Glutamatergic neuron (in vitro differentiated cells): ENCODE results near the gene LRRC74A. TPM values are rescaled to one million over a fixed set of nuclear protein-coding genes. Genes with fewer than 3 reads are reported as not detected.
A peak's percentile ranks its signal among the peaks of the same experiment; 100 is the strongest.

Source experiments
- DNase-seq: peaks from one replicate; pipeline ENCODE4 v3.0.0; 2022
- H3K27ac Mint-ChIP-seq: one replicate; pipeline ENCODE4 v1.8.0; 2020; ENCODE audit warnings: mild to moderate bottlenecking, mixed read lengths, inconsistent platforms; ENCODE audit not compliant: unreplicated experiment
- H3K27me3 Mint-ChIP-seq: one replicate; pipeline ENCODE4 v1.8.0; 2020; ENCODE audit warnings: mild to moderate bottlenecking, moderate library complexity, mixed read lengths, inconsistent platforms; ENCODE audit not compliant: unreplicated experiment
- H3K36me3 Mint-ChIP-seq: one replicate; pipeline ENCODE4 v1.8.0; 2020; ENCODE audit warnings: mild to moderate bottlenecking, mixed read lengths, inconsistent platforms; ENCODE audit not compliant: unreplicated experiment
- H3K4me1 Mint-ChIP-seq: one replicate; pipeline ENCODE4 v1.8.0; 2020; ENCODE audit warnings: mild to moderate bottlenecking, low read depth, mixed read lengths, inconsistent platforms; ENCODE audit not compliant: unreplicated experiment
- H3K4me3 Mint-ChIP-seq: one replicate; pipeline ENCODE4 v1.8.0; 2020; ENCODE audit warnings: mild to moderate bottlenecking, mixed read lengths, inconsistent platforms; ENCODE audit not compliant: unreplicated experiment
- H3K9me3 Mint-ChIP-seq: one replicate; pipeline ENCODE4 v1.8.0; 2020; ENCODE audit warnings: mild to moderate bottlenecking, moderate library complexity, mixed read lengths, inconsistent platforms; ENCODE audit not compliant: unreplicated experiment
- CTCF ChIP-seq: fragments of 200-600 bp; sonication (generic); IDR thresholded peaks from one replicate; pipeline ENCODE4 v1.5.0; 2021; ENCODE audit not compliant: partially characterized antibody, unreplicated experiment
- total RNA-seq: library from RNA; stranded (reverse); fragmentation: NEBNext Ultra II Directional; extraction: Animal tissue kit (Norgen Biotek cat#: 25700); gene quantifications from one replicate; pipeline ENCODE4 v1.2.1, GENCODE V29; 2021; ENCODE audit not compliant: unreplicated experiment

Gene LRRC74A
- total RNA-seq, 1 donor from 2014 or later = not detected

GRCh38 chr14:76866456-76866855 is 40.2 kb downstream of the LRRC74A start:
- peaks cover 3% of the 10 kb centered on the region for H3K9me3 Mint-ChIP-seq

GRCh38 chr14:76867516-76868453 is 41.6 kb downstream of the LRRC74A start:
- Mint-ChIP-seq H3K36me3 (no peaks in the 10 kb centered on the region), H3K27me3 (peaks cover 8% of the 10 kb centered on the region), H3K4me3 (no peak overlapping the region), H3K27ac (no peak overlapping the region), H3K9me3 (peaks cover 6% of the 10 kb centered on the region), H3K4me1 (peaks cover 17% of the 10 kb centered on the region)
- no peak for DNase-seq
- TF ChIP-seq CTCF = no peak

More at GRCh38 chr14:76866456-76866855, 40.2 kb downstream of the LRRC74A start:
- no peak for TF ChIP-seq CTCF
- Mint-ChIP-seq H3K36me3 (no peaks in the 10 kb centered on the region), H3K4me3 (no peak overlapping the region), H3K4me1 (peaks cover 17% of the 10 kb centered on the region), H3K27me3 (peaks cover 8% of the 10 kb centered on the region), H3K27ac (no peak overlapping the region)
- DNase-seq = no peak

GRCh38 chr14:76868454-76869170 is 42.4 kb downstream of the LRRC74A start:
- no peak for TF ChIP-seq CTCF
- Mint-ChIP-seq H3K27me3 (peaks cover 8% of the 10 kb centered on the region), H3K4me3 (no peak overlapping the region), H3K36me3 (no peaks in the 10 kb centered on the region), H3K4me1 (peaks cover 15% of the 10 kb centered on the region), H3K9me3 (peaks cover 6% of the 10 kb centered on the region), H3K27ac (no peak overlapping the region)
- no peak for DNase-seq

GRCh38 chr14:76870166-76870565 is 44.0 kb downstream of the LRRC74A start:
- H3K27me3 Mint-ChIP-seq = peaks cover 6% of the 10 kb centered on the region
- no peaks in the 10 kb centered on the region for H3K36me3 Mint-ChIP-seq
- peaks cover 15% of the 10 kb centered on the region for H3K4me1 Mint-ChIP-seq
- peak; percentile 39 for DNase-seq
- TF ChIP-seq CTCF = peak; percentile 46
- peak overlapping the region; percentile 11 for H3K27ac Mint-ChIP-seq
- H3K4me3 Mint-ChIP-seq = peak overlapping the region; percentile 6
- peaks cover 6% of the 10 kb centered on the region for H3K9me3 Mint-ChIP-seq
